ENCODE measurements around the gene CTSZ. TPM values are rescaled to one million over a fixed set of nuclear protein-coding genes. Genes with fewer than 3 reads are reported as not detected.

Gene CTSZ
- total RNA-seq, 4 donors from 2014 or later: 150 to 496 (median 222) TPM

GRCh38 chr20:58998656-58999055, 8.4 kb downstream of the CTSZ start:
- no peak for TF ChIP-seq CTCF (IDR thresholded peaks at IDR 0.05; ENCODE audit: low read depth)

DNA sequence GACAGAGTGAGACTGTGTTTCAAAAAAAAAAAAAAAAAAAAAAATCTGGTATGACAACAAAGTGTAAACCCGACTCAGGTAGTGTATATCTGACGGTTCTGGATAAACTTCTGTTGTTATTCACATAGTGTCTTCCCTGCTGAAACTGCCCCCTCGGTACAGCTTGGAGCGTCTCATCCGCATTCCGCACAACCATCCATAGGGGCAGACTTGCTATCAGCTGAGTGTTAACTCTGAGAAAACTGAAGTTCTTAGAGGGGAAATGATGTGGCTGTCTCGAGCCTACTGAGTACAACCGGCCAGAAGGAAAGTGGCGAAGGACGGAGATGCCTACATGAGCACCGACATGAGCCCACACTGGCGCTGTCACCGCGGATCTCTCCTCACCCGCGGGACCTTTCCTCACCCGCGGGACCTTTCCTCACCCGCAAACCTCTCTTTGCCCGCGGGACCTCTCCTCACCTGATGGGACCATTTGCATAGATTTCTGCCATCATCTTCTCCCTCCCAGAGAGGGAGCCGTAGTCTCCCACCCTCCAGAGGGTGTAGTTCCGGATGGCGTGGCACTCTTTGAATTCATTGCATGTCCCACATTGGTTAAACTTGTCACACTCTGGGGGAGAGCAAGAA, 9.8 kb downstream of the CTSZ start:
- no peak for TF ChIP-seq CTCF (IDR thresholded peaks at IDR 0.05; ENCODE audit: low read depth)

DNA sequence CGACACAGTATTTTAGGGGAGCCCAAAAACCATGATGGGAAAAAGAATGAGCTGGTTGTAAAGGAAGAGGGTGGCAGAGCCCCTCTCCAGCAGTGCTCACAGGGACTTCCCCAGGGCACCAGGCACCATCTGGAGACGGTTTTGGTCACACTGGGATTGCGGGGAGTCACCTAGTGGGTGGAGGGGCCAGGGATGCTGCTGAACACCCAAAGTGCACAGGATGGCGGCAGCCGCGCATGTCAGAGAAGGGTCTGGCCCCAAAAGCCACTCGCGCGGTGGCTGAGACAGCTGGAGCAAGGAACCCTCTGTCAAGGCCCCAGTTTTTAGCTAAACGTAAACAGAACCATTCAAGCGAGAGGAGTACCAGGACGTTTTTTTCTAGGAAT, 10.8 kb downstream of the CTSZ start:
- TF ChIP-seq CTCF (IDR thresholded peaks at IDR 0.05; ENCODE audit: low read depth): no peak

DNA sequence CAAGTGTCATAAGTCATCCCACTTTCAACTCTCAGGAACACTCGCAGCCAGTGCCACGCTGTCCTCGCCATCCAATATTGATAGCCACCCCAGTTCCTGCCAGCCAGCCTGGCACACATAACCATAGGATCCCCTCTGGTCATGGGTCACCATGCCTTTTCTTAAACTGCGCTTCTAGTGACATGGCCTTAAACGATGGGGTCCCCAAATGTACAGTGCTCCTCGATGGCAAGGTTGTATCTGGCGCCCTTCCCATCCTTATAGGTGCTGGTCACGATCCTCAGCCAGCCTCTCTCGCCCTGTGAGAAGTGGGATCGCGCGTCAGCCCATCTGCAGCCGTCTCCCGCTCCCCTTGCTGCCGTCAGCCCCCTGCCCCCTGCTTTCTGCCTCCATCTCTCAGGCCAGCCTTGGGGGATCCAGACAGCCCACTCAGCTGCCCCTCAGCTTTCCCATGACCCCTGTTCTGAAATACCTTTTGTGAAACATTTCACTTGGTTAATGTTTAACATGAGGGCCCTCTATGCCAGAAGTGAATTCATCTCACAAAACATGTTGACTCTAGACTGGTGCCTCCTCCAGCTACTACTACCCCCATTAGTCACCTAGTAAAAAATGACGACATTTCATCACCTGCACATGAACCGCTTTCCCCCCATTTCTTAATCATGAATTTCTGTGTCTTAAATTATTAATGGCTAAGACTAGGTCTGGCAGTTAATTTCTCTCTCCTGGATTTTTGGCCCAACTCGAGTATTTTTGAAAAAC, 11.4 kb downstream of the CTSZ start:
- TF ChIP-seq CTCF (IDR thresholded peaks at IDR 0.05; ENCODE audit: low read depth): no peak

GRCh38 chr20:58994390-58995159, 12.5 kb downstream of the CTSZ start:
- TF ChIP-seq CTCF (IDR thresholded peaks at IDR 0.05; ENCODE audit: low read depth): no peak

- no peak for TF ChIP-seq CTCF (IDR thresholded peaks at IDR 0.05; ENCODE audit: low read depth)
Measured at GRCh38 chr20:58993332-58994248, 13.5 kb downstream of the CTSZ start.

Measured in subcutaneous adipose tissue (tissue), 4 donors.